Adipocyte (in vitro differentiated cells): ENCODE results near the gene UBE2U.

Source experiments
- DNase-seq: peaks from one replicate; pipeline ENCODE4 v3.0.0-alpha.2; 2015; ENCODE audit warnings: low read depth
- H3K27me3 ChIP-seq: replicated peaks from 2 replicates; pipeline ENCODE4 v1.7.0; 2013; ENCODE audit warnings: mild to moderate bottlenecking, low read length, moderate library complexity; ENCODE audit not compliant: control insufficient read depth, insufficient read depth
- H3K36me3 ChIP-seq: 2 replicates; pipeline ENCODE4 v1.7.0; 2013; ENCODE audit warnings: low read length, mild to moderate bottlenecking, moderate library complexity; ENCODE audit not compliant: control insufficient read depth, insufficient read depth, severe bottlenecking
- H3K4me1 ChIP-seq: 2 replicates; pipeline ENCODE4 v1.7.0; 2013; ENCODE audit warnings: mild to moderate bottlenecking, low read length, moderate library complexity; ENCODE audit not compliant: control insufficient read depth, insufficient read depth
- H3K4me3 ChIP-seq: 2 replicates; pipeline ENCODE4 v1.7.0; 2013; ENCODE audit warnings: mild to moderate bottlenecking, low read length, moderate library complexity
- H3K9ac ChIP-seq: 2 replicates; pipeline ENCODE4 v1.7.0; 2013; ENCODE audit warnings: mild to moderate bottlenecking, low read length, moderate library complexity
- H3K9me3 ChIP-seq: 2 replicates; pipeline ENCODE4 v1.7.0; 2013; ENCODE audit warnings: mild to moderate bottlenecking, low read length, moderate library complexity; ENCODE audit not compliant: control insufficient read depth

Gene UBE2U

DNA sequence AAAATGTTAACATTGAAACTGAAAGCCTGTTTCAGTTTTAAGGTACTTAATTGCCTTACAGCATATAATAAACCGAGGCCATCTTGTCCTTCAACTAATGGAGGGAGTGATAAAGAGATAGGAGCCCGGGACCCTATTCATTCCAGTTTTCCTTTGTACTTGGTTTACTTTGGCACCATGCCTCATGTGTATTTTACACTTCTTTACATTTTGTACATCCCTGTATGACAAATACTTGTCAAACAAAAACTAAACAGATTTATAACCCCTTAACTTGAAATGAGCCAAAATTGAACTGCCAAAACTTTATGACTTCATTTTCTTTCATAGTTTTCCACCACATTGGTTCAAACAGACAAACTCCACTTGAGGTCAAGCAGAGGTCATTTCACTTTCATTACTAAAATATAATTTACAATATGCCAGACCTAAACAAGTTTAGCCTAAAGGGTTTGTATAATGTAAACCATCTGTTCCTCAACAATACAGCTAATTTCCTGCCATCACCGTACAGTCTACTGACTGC lies 30.9 kb upstream of the UBE2U start:
- DNase-seq = peak; percentile 79
- no peaks in the 10 kb centered on the region for H3K27me3 ChIP-seq
- H3K4me1 ChIP-seq = peaks cover 49% of the 10 kb centered on the region
- peaks cover 4% of the 10 kb centered on the region for H3K36me3 ChIP-seq
- H3K9ac ChIP-seq = peak overlapping the region; percentile 65
- peak overlapping the region; percentile 24 for H3K4me3 ChIP-seq
- H3K9me3 ChIP-seq = no peaks in the 10 kb centered on the region

DNA sequence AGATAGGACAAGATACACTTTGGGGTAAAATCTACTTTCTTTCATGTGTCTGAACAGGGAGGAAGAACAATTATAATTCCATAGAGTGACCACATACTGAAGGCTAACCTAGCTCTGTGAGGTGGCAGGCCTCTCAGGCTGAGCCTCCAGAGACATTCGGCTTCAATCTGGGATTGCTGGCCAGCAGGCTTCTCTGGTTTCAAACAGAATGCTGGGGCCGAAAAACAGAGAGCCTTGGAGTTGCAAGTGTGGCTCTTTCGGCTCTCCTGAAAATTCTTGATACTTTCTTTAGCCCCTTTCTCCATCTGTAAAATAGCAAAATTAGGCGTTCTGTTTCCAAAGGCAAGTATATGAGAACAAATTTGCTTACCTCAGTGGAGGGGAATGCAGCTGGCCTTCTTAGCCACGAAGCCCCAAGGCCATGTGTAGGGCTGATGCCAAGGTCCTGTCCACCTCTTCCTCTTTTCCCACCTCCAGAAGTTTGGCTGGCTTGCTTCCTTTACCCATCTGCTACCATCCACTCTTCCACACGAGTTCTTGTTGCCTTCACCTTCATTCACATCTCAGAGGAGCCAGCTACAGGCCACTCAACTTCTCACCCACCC lies 30.0 kb upstream of the UBE2U start:
- peak; percentile 57 for DNase-seq
- Histone ChIP-seq H3K9me3 (no peaks in the 10 kb centered on the region), H3K4me3 (no peak overlapping the region), H3K36me3 (peaks cover 13% of the 10 kb centered on the region), H3K9ac (peak overlapping the region; percentile 16), H3K4me1 (peaks cover 44% of the 10 kb centered on the region), H3K27me3 (no peaks in the 10 kb centered on the region)

DNA sequence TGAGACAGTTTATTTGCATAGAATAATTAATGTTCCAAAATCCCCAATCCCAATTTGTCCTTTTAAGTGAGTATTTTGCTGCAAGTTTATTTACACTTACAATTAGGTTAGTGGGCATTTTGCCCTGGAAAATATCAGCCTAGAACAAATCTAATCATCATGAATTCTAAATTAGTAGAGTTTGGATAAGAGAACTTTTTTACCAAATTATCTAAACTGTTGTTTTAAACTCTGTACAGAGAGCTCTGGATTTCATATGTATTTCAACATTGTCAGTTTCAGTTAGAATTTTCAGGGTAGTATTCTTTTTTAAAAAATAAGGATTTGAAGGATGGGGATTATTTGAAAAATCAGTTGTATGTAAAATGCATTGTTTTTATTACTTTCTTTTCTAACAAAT lies 27.8 kb upstream of the UBE2U start:
- H3K36me3 ChIP-seq = peaks cover 23% of the 10 kb centered on the region

DNA sequence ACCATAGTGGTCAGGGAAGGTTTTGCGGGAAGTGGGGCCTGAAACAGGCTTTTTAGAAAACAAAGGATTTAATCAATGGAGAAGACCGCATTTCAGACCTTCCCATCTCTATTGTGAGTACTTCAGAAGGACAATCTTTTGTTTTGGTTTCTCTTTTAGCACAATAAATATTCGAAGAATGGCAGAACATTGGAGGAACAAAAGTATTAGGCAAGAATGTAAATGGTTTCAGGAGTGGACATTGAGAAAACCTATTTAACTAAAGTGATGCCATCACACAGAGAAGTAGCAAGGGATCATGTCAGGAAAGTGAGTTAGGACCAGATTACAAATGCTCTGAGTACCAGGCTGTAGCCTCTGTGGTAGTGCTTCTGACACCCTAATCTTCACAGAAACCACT lies 26.8 kb upstream of the UBE2U start:
- DNase-seq = peak; percentile 50
- H3K9ac ChIP-seq = no peak overlapping the region
- peaks cover 38% of the 10 kb centered on the region for H3K4me1 ChIP-seq
- H3K9me3 ChIP-seq = no peaks in the 10 kb centered on the region
- peaks cover 23% of the 10 kb centered on the region for H3K36me3 ChIP-seq
- H3K4me3 ChIP-seq = no peak overlapping the region
- H3K27me3 ChIP-seq = no peaks in the 10 kb centered on the region

More for the DNA sequence above, 27.8 kb upstream of the UBE2U start:
- no peaks in the 10 kb centered on the region for H3K27me3 ChIP-seq
- no peak overlapping the region for H3K4me3 ChIP-seq
- peak overlapping the region; percentile 52 for H3K9ac ChIP-seq
- H3K9me3 ChIP-seq = no peaks in the 10 kb centered on the region
- peaks cover 44% of the 10 kb centered on the region for H3K4me1 ChIP-seq
- peak; percentile 47 for DNase-seq

DNA sequence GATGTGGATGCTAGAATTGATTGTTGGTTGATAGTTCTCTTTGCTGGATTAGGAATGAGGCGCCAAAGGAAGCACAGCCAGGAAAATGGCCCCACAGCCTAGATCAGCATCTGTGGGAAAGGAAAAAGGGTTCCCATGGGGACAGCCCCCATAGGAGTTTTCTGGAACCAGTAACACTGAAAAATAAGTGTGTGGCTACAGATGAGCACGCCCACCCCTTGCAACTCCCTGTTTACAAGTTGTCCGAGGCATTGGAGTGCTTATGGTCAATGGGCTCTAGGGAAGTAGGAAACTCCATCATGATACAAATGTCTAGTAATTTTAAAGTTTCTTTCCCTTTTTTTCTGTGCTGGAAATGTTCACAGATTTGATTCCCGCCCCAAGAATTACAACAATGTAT lies 23.8 kb upstream of the UBE2U start:
- no peak overlapping the region for H3K9ac ChIP-seq
- no peaks in the 10 kb centered on the region for H3K9me3 ChIP-seq
- no peak for DNase-seq
- no peak overlapping the region for H3K4me3 ChIP-seq
- H3K36me3 ChIP-seq = peaks cover 23% of the 10 kb centered on the region
- H3K4me1 ChIP-seq = peaks cover 26% of the 10 kb centered on the region
- no peaks in the 10 kb centered on the region for H3K27me3 ChIP-seq

DNA sequence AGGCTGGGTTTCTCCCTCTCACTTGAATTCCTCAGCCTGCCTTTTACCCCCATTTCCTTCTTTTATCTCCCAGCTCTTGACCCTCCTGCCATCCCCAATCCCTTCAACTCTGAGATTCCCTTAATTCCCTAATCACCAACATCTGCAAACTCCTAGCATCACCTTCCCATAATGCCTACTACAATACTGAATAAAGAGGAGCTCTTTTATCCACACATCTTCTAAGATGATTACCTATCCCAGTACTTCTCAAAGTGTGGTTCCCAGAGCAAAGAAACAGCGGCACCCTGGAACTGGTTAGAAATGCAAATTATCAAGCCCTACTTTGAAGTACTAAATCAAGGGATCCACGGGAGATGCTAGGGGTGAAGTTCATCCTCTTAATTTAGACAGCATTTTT lies 21.2 kb upstream of the UBE2U start:
- Histone ChIP-seq H3K4me3 (no peak overlapping the region), H3K36me3 (peaks cover 23% of the 10 kb centered on the region), H3K27me3 (no peaks in the 10 kb centered on the region), H3K4me1 (peaks cover 11% of the 10 kb centered on the region), H3K9ac (no peak overlapping the region), H3K9me3 (no peaks in the 10 kb centered on the region)
- no peak for DNase-seq

DNA sequence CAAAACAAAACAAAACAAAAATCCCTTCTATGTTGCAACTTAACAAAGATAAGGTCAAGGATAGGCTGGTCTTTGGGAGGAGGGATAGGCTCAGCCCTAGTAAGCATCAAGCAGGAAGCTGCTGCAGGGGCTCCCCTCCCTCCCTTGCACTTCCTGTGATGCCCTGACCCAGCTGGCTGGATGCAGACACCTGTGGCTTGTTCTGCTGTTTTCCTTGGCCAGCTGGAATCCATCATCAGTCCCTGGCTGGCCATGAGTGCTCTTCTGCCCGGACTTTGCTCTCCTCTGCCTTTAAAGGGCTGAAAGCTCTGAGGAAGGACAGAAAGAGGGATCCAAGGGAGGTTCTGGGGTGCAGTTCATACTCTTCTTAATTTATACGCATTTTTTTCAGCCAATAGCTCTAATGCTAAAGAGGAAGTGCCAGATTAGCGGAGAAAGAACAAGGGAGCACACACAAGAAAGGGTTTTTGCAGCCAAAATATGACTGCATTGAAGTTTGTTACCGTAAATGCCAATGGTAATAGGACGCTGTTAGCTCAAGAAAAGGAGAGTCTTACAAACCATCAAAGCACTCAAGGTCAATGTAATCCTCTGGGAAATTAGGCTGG lies 19.9 kb upstream of the UBE2U start:
- DNase-seq = peak; percentile 27
- Histone ChIP-seq H3K9ac (no peak overlapping the region), H3K4me3 (no peak overlapping the region), H3K9me3 (no peaks in the 10 kb centered on the region), H3K27me3 (no peaks in the 10 kb centered on the region), H3K4me1 (peaks cover 11% of the 10 kb centered on the region), H3K36me3 (peaks cover 10% of the 10 kb centered on the region)

DNA sequence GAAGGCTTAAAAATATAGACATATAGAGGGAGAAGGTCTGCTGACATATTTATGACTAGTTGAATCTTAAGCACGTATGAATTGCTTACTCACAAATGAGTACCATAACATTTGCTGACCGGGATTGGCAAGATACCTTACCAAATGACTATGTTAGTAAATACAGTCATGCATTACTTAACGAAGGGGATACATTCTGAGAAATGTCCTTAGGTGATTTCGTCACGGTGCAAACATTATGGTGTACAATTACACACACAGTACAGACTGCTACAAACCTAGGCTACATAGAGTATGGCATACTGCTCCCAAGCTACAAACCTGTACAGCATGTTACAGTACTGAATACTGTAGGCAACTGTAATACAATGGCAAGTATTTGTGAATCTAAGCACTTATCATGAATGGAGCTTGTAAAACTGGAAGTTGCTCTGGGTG lies 19.4 kb upstream of the UBE2U start:
- peak; percentile 84 for DNase-seq
- peaks cover 11% of the 10 kb centered on the region for H3K4me1 ChIP-seq
- no peaks in the 10 kb centered on the region for H3K9me3 ChIP-seq
- H3K27me3 ChIP-seq = no peaks in the 10 kb centered on the region
- H3K36me3 ChIP-seq = peaks cover 4% of the 10 kb centered on the region
- H3K9ac ChIP-seq = no peak overlapping the region
- H3K4me3 ChIP-seq = no peak overlapping the region

DNA sequence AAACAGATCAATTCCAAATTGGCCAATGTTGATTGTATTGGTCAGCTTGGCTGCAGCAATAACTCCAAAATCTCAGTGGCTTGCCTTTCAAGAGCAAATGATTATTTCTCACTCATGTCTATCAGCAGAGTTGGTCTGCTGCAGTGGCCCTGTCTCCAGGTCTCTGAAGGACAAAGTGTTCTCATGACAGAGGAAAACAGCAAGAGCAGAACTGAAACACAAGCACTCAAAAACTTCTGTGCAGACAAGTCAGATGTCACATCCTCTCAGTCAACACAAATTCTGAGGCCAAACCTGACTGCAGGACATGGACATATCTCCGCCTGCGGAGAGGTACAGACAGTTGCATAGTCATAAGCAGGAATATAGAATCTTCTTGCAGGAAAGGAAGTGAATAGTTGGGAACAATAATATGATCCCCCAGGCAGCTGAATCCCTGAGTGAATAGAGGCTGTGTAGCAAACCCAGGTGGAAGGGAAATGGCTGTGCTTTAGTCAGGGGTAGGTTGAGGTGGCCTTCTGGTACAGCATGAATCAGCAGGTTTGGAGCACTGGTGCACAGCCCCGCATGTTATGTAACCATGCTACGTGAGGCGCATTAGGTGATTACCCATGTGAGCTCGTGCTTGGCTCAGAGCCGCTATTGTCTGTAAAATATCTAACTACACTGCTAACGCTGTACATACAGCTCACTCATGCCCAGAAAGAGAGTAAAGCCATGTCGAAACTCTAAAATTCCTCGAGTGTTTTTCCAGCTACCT lies 17.1 kb upstream of the UBE2U start:
- DNase-seq = no peak
- no peaks in the 10 kb centered on the region for H3K9me3 ChIP-seq
- H3K27me3 ChIP-seq = no peaks in the 10 kb centered on the region

DNA sequence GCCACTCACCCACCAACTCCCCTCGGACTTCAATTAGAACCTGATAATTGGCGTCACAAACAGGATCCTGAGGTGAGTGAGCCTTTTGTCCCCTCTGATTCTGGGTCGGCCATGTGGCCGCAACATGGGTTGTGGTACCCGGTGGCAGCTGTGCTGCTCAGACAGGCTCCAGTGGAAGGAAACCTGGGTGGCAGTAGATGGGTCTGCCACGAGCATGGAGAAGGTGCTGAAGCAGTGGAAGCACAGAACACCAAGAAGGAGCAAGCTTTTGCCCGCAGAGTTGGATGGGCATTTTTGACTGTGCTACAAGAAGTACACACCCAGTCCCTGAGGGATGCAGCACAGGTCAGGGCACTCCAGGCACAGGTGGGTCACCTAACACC lies 16.5 kb upstream of the UBE2U start:
- Histone ChIP-seq H3K4me3 (no peak overlapping the region), H3K9ac (no peak overlapping the region), H3K27me3 (no peaks in the 10 kb centered on the region), H3K4me1 (peaks cover 11% of the 10 kb centered on the region), H3K9me3 (no peaks in the 10 kb centered on the region), H3K36me3 (no peaks in the 10 kb centered on the region)
- DNase-seq = no peak

More for the DNA sequence above, 17.1 kb upstream of the UBE2U start:
- Histone ChIP-seq H3K4me1 (peaks cover 11% of the 10 kb centered on the region), H3K36me3 (no peaks in the 10 kb centered on the region), H3K4me3 (no peak overlapping the region), H3K9ac (no peak overlapping the region)

DNA sequence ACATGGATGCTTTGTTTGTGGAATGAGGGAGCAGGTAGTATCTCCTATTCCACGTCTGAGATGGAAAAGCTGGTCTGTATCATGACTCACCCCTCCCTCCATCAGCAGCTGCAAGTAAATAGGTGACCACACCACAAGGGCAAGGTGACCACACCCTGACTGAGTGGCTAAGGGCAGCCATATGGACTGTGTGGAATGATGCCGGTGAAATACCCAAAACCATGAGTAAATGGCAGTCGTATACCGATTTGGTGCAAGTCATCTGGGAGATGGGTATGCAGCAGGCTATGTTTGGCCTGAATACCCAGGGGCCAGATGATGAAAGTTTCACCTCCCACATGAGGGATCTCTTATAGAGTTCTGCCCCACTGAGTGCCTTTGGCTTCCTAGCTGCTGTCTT lies 15.8 kb upstream of the UBE2U start:
- DNase-seq = no peak
- H3K9ac ChIP-seq = no peak overlapping the region
- H3K27me3 ChIP-seq = no peaks in the 10 kb centered on the region
- no peak overlapping the region for H3K4me3 ChIP-seq
- H3K36me3 ChIP-seq = no peaks in the 10 kb centered on the region
- H3K9me3 ChIP-seq = no peaks in the 10 kb centered on the region
- peaks cover 11% of the 10 kb centered on the region for H3K4me1 ChIP-seq
